Suprapubic skin (tissue), 4 donors: ENCODE measurements around the gene ORMDL2. TPM values are rescaled to one million over a fixed set of nuclear protein-coding genes. Genes with fewer than 3 reads are reported as not detected.

Source experiments
- DNase-seq, 2 donors: peaks; one replicate each; pipeline ENCODE4 v3.0.0-alpha.2; 2019; ENCODE audit warnings: low spot score in 2 of 2
- H3K27ac ChIP-seq: fragments of 200-600 bp; sonication (generic); one replicate; pipeline ENCODE4 v1.5.1; 2019
- H3K27me3 ChIP-seq: fragments of 200-600 bp; sonication (generic); one replicate; pipeline ENCODE4 v1.5.1; 2019
- H3K36me3 ChIP-seq: fragments of 200-600 bp; sonication (generic); one replicate; pipeline ENCODE4 v1.5.1; 2019
- H3K4me1 ChIP-seq: fragments of 200-600 bp; sonication (generic); one replicate; pipeline ENCODE4 v1.5.1; 2019
- H3K4me3 ChIP-seq: fragments of 200-600 bp; sonication (generic); one replicate; pipeline ENCODE4 v1.5.1; 2019; ENCODE audit warnings: mild to moderate bottlenecking
- H3K9me3 ChIP-seq: fragments of 200-600 bp; sonication (generic); one replicate; pipeline ENCODE4 v1.5.1; 2019
- CTCF ChIP-seq, 2 donors: fragments of 200-600 bp in 1 of 2; fragments of 450-650 bp in 1 of 2; sonication (generic) in 1 of 2; IDR thresholded peaks; one replicate each; pipeline ENCODE4 v1.5.1; 2016 to 2019; ENCODE audit warnings: antibody characterized with exemption in 2 of 2, mild to moderate bottlenecking in 1 of 2, moderate library complexity in 1 of 2
- EP300 ChIP-seq: sonication (generic); formaldehyde crosslinking; IDR thresholded peaks from one replicate; pipeline ENCODE4 v1.6.1; 2017; ENCODE audit warnings: antibody characterized with exemption
- POLR2A ChIP-seq, 2 donors: fragments of 450-650 bp; IDR thresholded peaks; one replicate each; pipeline ENCODE4 v1.6.1; 2017; ENCODE audit warnings: antibody characterized with exemption in 2 of 2, mild to moderate bottlenecking in 2 of 2, moderate library complexity in 2 of 2
- POLR2AphosphoS5 ChIP-seq, 3 donors: sonication (generic); formaldehyde crosslinking; IDR thresholded peaks; one replicate each; pipeline ENCODE4 v1.6.1; 2017; ENCODE audit warnings: antibody characterized with exemption in 3 of 3
- WGBS: methylation state at CpG from one replicate; pipeline ENCODE4 v1.1.5; 2018; 5-methylcytosine and 5-hydroxymethylcytosine counted together
- total RNA-seq, 4 donors: library from RNA; depleted of rRNA; stranded (reverse); fragments of >200 nt; gene quantifications; one replicate each; pipeline ENCODE4 v1.1.0, GENCODE V29; 2016

The ORMDL2 gene
- total RNA-seq, 4 donors from 2014 or later: 8.6 to 22.8 (median 18.2) TPM

DNA sequence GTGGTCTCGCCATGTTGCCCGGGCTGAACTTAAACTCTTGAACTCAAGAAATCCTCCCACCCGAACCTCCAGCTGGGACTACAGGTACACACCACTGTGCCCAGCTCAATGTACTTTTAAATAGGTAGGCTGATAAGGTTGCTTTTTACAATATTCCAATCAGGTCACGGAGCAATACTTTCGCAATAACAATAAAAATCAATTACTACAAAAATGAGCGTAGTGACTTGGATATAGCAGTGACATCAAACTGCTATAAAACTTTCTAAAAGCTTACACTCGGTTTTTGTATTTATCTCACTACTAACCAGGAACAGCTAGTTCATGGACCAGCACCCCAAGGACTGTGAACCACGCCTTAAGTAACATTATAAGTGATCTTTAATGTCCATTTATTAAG lies 10.9 kb upstream of the ORMDL2 start:
- Histone ChIP-seq H3K4me3 (no peak overlapping the region), H3K4me1 (no peaks in the 10 kb centered on the region), H3K27me3 (no peaks in the 10 kb centered on the region), H3K9me3 (no peaks in the 10 kb centered on the region), H3K36me3 (peaks cover 26% of the 10 kb centered on the region), H3K27ac (no peak overlapping the region)
- DNase-seq: no peak
- WGBS: 96% methylated on average over 8 of the region's 8 CpGs
- TF ChIP-seq EP300 (no peak), POLR2AphosphoS5 (IDR thresholded peaks at IDR 0.05) (no peak), CTCF (IDR thresholded peaks at IDR 0.05) (no peak), POLR2A (IDR thresholded peaks at IDR 0.05) (no peak)

- Histone ChIP-seq H3K27me3 (no peaks in the 10 kb centered on the region), H3K4me1 (peaks cover 9% of the 10 kb centered on the region), H3K27ac (no peak overlapping the region), H3K4me3 (no peak overlapping the region), H3K9me3 (no peaks in the 10 kb centered on the region), H3K36me3 (peaks cover 16% of the 10 kb centered on the region)
- 79% methylated on average over 5 of the region's 5 CpGs for WGBS
- no peak for TF ChIP-seq POLR2AphosphoS5 (IDR thresholded peaks at IDR 0.05)
- TF ChIP-seq CTCF (IDR thresholded peaks at IDR 0.05): no peak
- no peak for TF ChIP-seq POLR2A (IDR thresholded peaks at IDR 0.05)
- TF ChIP-seq EP300: no peak
- no peak for DNase-seq
Observed at GRCh38 chr12:55809274-55809673, 8.6 kb upstream of the ORMDL2 start.

GRCh38 chr12:55812088-55812487 lies 5.8 kb upstream of the ORMDL2 start:
- H3K36me3 ChIP-seq: peaks cover 19% of the 10 kb centered on the region
- WGBS: 35% methylated on average over 1 of the region's 1 CpG
- DNase-seq: no peak
- no peaks in the 10 kb centered on the region for H3K27me3 ChIP-seq
- H3K27ac ChIP-seq: no peak overlapping the region
- TF ChIP-seq EP300 (no peak), POLR2AphosphoS5 (IDR thresholded peaks at IDR 0.05) (no peak), POLR2A (IDR thresholded peaks at IDR 0.05) (no peak), CTCF (IDR thresholded peaks at IDR 0.05) (no peak)
- H3K4me1 ChIP-seq: peaks cover 34% of the 10 kb centered on the region
- H3K9me3 ChIP-seq: no peaks in the 10 kb centered on the region
- no peak overlapping the region for H3K4me3 ChIP-seq

GRCh38 chr12:55814257-55814656 lies 3.6 kb upstream of the ORMDL2 start:
- Histone ChIP-seq H3K36me3 (peaks cover 6% of the 10 kb centered on the region), H3K9me3 (no peaks in the 10 kb centered on the region), H3K27ac (no peak overlapping the region), H3K4me1 (peaks cover 44% of the 10 kb centered on the region), H3K27me3 (no peaks in the 10 kb centered on the region), H3K4me3 (no peak overlapping the region)
- no peak for TF ChIP-seq POLR2AphosphoS5 (IDR thresholded peaks at IDR 0.05)
- no peak for TF ChIP-seq POLR2A (IDR thresholded peaks at IDR 0.05)
- no peak for DNase-seq

DNA sequence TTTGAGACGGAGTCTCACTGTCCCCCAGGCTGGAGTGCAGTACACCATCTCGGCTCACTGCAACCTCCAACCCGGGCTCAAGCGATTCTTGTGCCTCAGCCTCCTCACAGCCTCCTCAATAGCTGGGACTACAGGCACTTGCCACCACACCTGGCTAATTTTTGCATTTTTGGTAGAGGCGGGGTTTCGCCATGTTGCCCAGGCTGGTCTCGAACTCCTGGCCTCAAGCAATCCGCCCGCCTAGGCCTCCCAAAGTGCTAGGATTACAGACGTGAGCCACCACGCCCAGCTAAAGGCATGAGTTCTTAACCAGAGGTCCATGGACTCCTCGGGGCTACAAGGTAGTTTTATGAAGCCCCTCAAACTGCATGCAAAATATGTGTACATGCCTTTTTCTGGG lies 2.4 kb upstream of the ORMDL2 start:
- Histone ChIP-seq H3K36me3 (peaks cover 15% of the 10 kb centered on the region), H3K27ac (no peak overlapping the region), H3K9me3 (no peaks in the 10 kb centered on the region), H3K4me3 (no peak overlapping the region), H3K4me1 (peaks cover 44% of the 10 kb centered on the region), H3K27me3 (no peaks in the 10 kb centered on the region)
- TF ChIP-seq POLR2AphosphoS5 (IDR thresholded peaks at IDR 0.05) (no peak), CTCF (IDR thresholded peaks at IDR 0.05) (no peak), EP300 (no peak), POLR2A (IDR thresholded peaks at IDR 0.05) (no peak)
- WGBS: 77% methylated on average over 12 of the region's 12 CpGs
- peak in 1 of 2 donors; percentile 49 for DNase-seq

DNA sequence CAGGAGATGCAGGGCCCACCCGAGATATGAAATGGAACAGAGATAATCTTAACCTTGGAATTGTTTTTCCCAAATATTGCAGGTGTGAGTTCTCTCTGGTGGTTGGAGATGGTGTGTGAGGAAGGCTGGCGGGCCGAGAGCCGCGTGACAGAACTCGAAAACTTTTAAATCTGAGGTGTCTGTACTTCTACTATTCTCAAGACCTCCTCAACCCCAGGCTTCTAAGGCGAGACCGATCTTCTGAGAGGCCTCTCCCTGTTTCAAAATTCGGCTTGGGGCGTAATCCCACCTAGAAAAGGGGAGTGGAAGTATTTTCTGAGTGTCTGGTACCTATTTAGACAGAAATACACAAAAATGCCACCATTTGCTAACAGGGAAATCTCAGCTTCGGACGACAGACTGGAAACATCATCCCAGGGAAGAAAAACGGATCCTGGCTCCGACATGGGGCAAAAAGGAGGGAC lies 928 bp upstream of the ORMDL2 start:
- peaks cover 29% of the 10 kb centered on the region for H3K36me3 ChIP-seq

More for the DNA sequence above, 928 bp upstream of the ORMDL2 start:
- peaks cover 44% of the 10 kb centered on the region for H3K4me1 ChIP-seq
- DNase-seq: peak in 1 of 2 donors; percentile 61
- H3K4me3 ChIP-seq: peak overlapping the region; percentile 81
- WGBS: 0% methylated on average over 14 of the region's 14 CpGs
- TF ChIP-seq CTCF (IDR thresholded peaks at IDR 0.05): no peak
- TF ChIP-seq POLR2A (IDR thresholded peaks at IDR 0.05): no peak
- no peak for TF ChIP-seq POLR2AphosphoS5 (IDR thresholded peaks at IDR 0.05)
- TF ChIP-seq EP300: no peak
- H3K9me3 ChIP-seq: no peaks in the 10 kb centered on the region
- H3K27ac ChIP-seq: peak overlapping the region; percentile 93
- no peaks in the 10 kb centered on the region for H3K27me3 ChIP-seq
